Activated CD8-positive, alpha-beta memory T cell treated with anti-CD3 and anti-CD28 coated beads, Interleukin-2, amount 50 U/mL, for 48 hours (primary cell): ENCODE data around the gene SCUBE1.
"Not testable (repeated sequence)": the region's sequence is repeated elsewhere in the genome, so short reads cannot be mapped to it uniquely, and the experiment has no call there.

ENCODE experiments used
- DNase-seq: peaks from one replicate; pipeline ENCODE4 v3.0.0-alpha.2; 2020

The SCUBE1 gene

GRCh38 chr22:43355688-43356087, 12.5 kb upstream of the SCUBE1 start:
- not testable (repeated sequence) for DNase-seq

GRCh38 chr22:43351966-43352345, 8.8 kb upstream of the SCUBE1 start:
- no peak for DNase-seq

- DNase-seq, result no peak
These were observed 6.5 kb upstream of the SCUBE1 start for GRCh38 chr22:43349636-43350035.

- peak; percentile 83 for DNase-seq
These were observed 3.4 kb upstream of the SCUBE1 start for GRCh38 chr22:43346521-43346929.

GRCh38 chr22:43345761-43346301, 2.7 kb upstream of the SCUBE1 start:
- DNase-seq, result no peak

- DNase-seq, result no peak
These were observed 2.2 kb upstream of the SCUBE1 start for GRCh38 chr22:43345356-43345755.

- no peak for DNase-seq
These were observed 1.3 kb upstream of the SCUBE1 start for GRCh38 chr22:43344520-43344787.

GRCh38 chr22:43343670-43344519, 723 bp upstream of the SCUBE1 start:
- no peak for DNase-seq

- no peak for DNase-seq
These were observed 568 bp downstream of the SCUBE1 start for GRCh38 chr22:43342347-43343261.

GRCh38 chr22:43341565-43341964, 1.6 kb downstream of the SCUBE1 start:
- DNase-seq, result no peak

- no peak for DNase-seq
These were observed 4.3 kb downstream of the SCUBE1 start for GRCh38 chr22:43338766-43339345.

GRCh38 chr22:43337946-43338345, 5.2 kb downstream of the SCUBE1 start:
- no peak for DNase-seq

GRCh38 chr22:43337385-43337784, 5.8 kb downstream of the SCUBE1 start:
- DNase-seq, result no peak

GRCh38 chr22:43334378-43334777, 8.8 kb downstream of the SCUBE1 start:
- DNase-seq, result no peak

GRCh38 chr22:43333978-43334377, 9.2 kb downstream of the SCUBE1 start:
- DNase-seq, result no peak

GRCh38 chr22:43333156-43333555, 10.0 kb downstream of the SCUBE1 start:
- no peak for DNase-seq

- no peak for DNase-seq
These were observed 11.5 kb downstream of the SCUBE1 start for GRCh38 chr22:43331698-43332097.

GRCh38 chr22:43331069-43331451, 12.1 kb downstream of the SCUBE1 start:
- DNase-seq, result no peak

- DNase-seq, result no peak
These were observed 12.7 kb downstream of the SCUBE1 start for GRCh38 chr22:43330178-43331068.

- DNase-seq, result no peak
These were observed 14.1 kb downstream of the SCUBE1 start for GRCh38 chr22:43329061-43329460.

GRCh38 chr22:43327157-43327438, 16.1 kb downstream of the SCUBE1 start:
- no peak for DNase-seq

- no peak for DNase-seq
These were observed 16.6 kb downstream of the SCUBE1 start for GRCh38 chr22:43326331-43327156.
